Cardiac muscle cell (in vitro differentiated cells and primary cell): Measurements from ENCODE around the gene IQCN. TPM values are rescaled to one million over a fixed set of nuclear protein-coding genes. Genes with fewer than 3 reads are reported as not detected.

ENCODE experiments used
- DNase-seq, 2 donors: peaks; one replicate each; pipeline versions ENCODE4 v3.0.0 to v3.0.0-alpha.2; 2010 to 2017; ENCODE audit warnings: low read depth in 1 of 2, low spot score in 1 of 2
- H3K27ac ChIP-seq: fragments of 200-600 bp; sonication (generic); 2 replicates; pipeline ENCODE4 v1.5.1; 2016
- H3K27me3 ChIP-seq: fragments of 200-600 bp; sonication (generic); 2 replicates; pipeline ENCODE4 v1.6.0; 2016; ENCODE audit warnings: control low read depth
- H3K36me3 ChIP-seq: fragments of 200-600 bp; sonication (generic); 2 replicates; pipeline ENCODE4 v1.5.1; 2016; ENCODE audit warnings: control low read depth
- H3K4me1 ChIP-seq: fragments of 200-600 bp; sonication (generic); 2 replicates; pipeline ENCODE4 v1.8.1; 2017; ENCODE audit warnings: low read depth, mild to moderate bottlenecking, mixed run types
- H3K4me3 ChIP-seq: fragments of 200-600 bp; sonication (generic); 2 replicates; pipeline ENCODE4 v1.5.1; 2016; ENCODE audit warnings: mild to moderate bottlenecking
- H3K9me3 ChIP-seq: fragments of 200-600 bp; sonication (generic); 2 replicates; pipeline ENCODE4 v1.5.1; 2017; ENCODE audit warnings: low read depth, mild to moderate bottlenecking, control low read depth
- polyA plus RNA-seq: library from polyadenylated mRNA; unstranded; fragments of >200 nt; fragmentation: Nextera tagmentation; extraction: Ambion mirVana; gene quantifications from 2 replicates; pipeline ENCODE4 v1.2.1, GENCODE V29; 2016
- total RNA-seq: library from RNA; depleted of rRNA; stranded (reverse); fragments of >200 nt; gene quantifications from 2 replicates; pipeline ENCODE4 v1.2.3, GENCODE V29; 2016
- TF ChIP-seq, protein P1 (sequence below): IDR thresholded peaks from 2 replicates; pipeline ENCODE4 v1.5.1; 2012; ENCODE audit warnings: low read depth, mild to moderate bottlenecking, low read length

Gene IQCN, protein sequence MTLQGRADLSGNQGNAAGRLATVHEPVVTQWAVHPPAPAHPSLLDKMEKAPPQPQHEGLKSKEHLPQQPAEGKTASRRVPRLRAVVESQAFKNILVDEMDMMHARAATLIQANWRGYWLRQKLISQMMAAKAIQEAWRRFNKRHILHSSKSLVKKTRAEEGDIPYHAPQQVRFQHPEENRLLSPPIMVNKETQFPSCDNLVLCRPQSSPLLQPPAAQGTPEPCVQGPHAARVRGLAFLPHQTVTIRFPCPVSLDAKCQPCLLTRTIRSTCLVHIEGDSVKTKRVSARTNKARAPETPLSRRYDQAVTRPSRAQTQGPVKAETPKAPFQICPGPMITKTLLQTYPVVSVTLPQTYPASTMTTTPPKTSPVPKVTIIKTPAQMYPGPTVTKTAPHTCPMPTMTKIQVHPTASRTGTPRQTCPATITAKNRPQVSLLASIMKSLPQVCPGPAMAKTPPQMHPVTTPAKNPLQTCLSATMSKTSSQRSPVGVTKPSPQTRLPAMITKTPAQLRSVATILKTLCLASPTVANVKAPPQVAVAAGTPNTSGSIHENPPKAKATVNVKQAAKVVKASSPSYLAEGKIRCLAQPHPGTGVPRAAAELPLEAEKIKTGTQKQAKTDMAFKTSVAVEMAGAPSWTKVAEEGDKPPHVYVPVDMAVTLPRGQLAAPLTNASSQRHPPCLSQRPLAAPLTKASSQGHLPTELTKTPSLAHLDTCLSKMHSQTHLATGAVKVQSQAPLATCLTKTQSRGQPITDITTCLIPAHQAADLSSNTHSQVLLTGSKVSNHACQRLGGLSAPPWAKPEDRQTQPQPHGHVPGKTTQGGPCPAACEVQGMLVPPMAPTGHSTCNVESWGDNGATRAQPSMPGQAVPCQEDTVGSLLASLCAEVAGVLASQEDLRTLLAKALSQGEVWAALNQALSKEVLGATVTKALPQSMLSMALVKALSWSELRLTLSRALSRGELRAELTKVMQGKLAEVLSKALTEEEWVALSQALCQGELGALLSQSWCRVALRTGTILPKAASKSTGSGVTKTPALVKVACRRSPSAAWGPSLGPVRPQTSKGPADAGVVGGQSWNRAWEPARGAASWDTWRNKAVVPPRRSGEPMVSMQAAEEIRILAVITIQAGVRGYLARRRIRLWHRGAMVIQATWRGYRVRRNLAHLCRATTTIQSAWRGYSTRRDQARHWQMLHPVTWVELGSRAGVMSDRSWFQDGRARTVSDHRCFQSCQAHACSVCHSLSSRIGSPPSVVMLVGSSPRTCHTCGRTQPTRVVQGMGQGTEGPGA (N-terminal part only)
- 2.3 and 3.2 TPM in 2 replicates for total RNA-seq
- 0.38 and 0.72 TPM in 2 replicates for polyA plus RNA-seq

DNA sequence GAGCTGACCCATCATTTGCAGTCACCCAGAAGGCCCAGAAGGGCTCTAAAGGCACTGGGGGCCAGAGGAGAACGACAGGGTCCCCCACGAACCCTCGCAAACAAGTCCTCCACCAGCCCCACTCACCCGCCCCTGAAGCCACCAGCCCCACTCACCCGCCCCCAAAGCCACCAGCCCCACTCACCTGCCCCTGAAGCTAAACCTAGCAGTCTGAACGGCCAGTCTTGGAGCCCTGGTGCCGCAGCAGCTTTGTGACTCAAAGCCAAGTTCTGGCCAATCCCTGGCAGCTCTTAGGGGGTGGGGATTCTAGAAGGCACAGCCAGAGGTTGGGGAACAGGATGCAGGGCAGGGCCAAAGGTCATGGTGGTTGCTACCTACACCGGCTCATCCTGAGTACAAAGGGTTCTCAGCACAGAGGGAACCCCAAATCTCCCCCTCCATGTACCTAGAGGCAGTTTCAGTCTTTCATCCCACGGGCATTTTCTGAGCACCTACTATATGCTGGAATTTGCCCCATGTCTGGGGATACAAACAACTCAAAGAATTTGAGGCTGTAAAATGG, at the start of gene IQCN:
TSS of gene IQCN (minus strand) at position 234 of the 562 bp plus-strand sequence. CDS start 4,974 bp downstream, outside the sequence.
- H3K4me1 ChIP-seq, result no peaks in the 10 kb centered on the region
- no peaks in the 10 kb centered on the region for H3K9me3 ChIP-seq
- peak in 1 of 2 donors; percentile 28 for DNase-seq
- H3K27me3 ChIP-seq, result no peaks in the 10 kb centered on the region
- no peak within 1 kb of the TSS for H3K27ac ChIP-seq
- peaks cover 10% of the 10 kb centered on the region for H3K36me3 ChIP-seq
- TF ChIP-seq, protein P1, sequence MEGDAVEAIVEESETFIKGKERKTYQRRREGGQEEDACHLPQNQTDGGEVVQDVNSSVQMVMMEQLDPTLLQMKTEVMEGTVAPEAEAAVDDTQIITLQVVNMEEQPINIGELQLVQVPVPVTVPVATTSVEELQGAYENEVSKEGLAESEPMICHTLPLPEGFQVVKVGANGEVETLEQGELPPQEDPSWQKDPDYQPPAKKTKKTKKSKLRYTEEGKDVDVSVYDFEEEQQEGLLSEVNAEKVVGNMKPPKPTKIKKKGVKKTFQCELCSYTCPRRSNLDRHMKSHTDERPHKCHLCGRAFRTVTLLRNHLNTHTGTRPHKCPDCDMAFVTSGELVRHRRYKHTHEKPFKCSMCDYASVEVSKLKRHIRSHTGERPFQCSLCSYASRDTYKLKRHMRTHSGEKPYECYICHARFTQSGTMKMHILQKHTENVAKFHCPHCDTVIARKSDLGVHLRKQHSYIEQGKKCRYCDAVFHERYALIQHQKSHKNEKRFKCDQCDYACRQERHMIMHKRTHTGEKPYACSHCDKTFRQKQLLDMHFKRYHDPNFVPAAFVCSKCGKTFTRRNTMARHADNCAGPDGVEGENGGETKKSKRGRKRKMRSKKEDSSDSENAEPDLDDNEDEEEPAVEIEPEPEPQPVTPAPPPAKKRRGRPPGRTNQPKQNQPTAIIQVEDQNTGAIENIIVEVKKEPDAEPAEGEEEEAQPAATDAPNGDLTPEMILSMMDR, result no peak
- no peak within 1 kb of the TSS for H3K4me3 ChIP-seq

DNA sequence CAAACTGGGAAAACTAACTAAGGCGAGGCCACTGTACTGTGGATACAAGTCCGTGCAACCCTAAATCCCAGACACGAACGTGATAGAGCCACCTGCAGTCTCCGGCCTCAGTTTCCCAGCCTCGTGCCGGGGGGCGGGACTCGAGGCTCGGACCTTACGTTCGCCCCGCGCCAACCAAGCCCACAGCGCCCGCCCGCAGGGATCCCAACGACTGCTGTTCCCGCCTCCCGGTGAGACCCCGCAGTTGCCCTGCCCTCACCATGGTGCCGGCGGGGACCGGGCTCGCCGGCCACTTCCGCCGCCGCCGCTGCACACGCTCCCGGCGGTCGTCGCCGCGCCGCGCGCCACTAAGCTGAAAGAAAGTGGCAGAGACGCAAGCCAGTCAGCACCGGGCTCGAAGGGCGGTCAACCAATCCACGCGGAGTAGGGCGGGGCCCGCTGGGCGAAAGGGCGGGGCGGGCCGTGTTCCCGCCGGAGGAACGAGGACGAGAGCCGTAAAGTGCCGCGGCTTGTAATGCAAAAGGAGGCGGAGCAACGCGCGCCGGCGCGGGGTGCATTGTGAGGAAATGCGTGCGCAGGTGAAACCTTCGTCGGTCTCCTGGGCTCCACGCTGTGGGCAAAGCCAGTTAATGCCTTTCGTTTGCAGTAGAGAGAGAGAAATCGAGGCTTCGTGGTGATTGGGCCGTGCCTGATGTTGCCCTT, 48.7 kb upstream of the IQCN start, which contains the start of gene LSM4:
TSS of gene LSM4 (minus strand) at position 318 of the 702 bp plus-strand sequence. CDS start at position 262, 56 bp downstream.
- H3K27ac ChIP-seq, result peak within 1 kb of the TSS; percentile 85
- no peaks in the 10 kb centered on the region for H3K36me3 ChIP-seq
- TF ChIP-seq, protein P1, result no peak
- no peaks in the 10 kb centered on the region for H3K9me3 ChIP-seq
- H3K27me3 ChIP-seq, result no peaks in the 10 kb centered on the region
- DNase-seq, result peak; percentile 98 to 99
- peak within 1 kb of the TSS; percentile 72 for H3K4me3 ChIP-seq
- peaks cover 19% of the 10 kb centered on the region for H3K4me1 ChIP-seq

GRCh38 chr19:18322318-18322758, 48.1 kb upstream of the IQCN start:
- DNase-seq, result peak; percentile 60 to 63
- peak overlapping the region; percentile 84 for H3K27ac ChIP-seq
- peak overlapping the region; percentile 72 for H3K4me3 ChIP-seq
- H3K9me3 ChIP-seq, result no peaks in the 10 kb centered on the region
- H3K36me3 ChIP-seq, result no peaks in the 10 kb centered on the region
- H3K27me3 ChIP-seq, result no peaks in the 10 kb centered on the region
- H3K4me1 ChIP-seq, result peaks cover 19% of the 10 kb centered on the region
- TF ChIP-seq, protein P1, result peak; percentile 24

DNA sequence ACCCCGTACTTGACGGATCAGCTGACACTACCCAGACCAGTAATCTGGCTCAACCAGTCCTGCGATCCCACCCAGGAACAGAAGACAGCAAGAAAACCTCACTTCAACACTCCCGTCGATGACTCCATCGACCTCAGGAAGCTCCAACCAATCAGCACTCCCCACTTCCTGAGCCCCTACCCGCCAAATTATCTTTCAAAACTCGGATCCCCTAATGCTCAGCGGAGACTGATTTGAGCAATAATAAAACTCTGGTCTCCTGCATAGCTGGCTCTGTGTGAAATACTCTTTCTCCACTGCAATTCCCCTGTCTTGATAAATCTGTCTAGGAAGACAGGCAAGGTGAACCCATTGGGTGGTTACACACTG, 47.5 kb upstream of the IQCN start:
- Histone ChIP-seq H3K4me3 (no peak overlapping the region), H3K27ac (peak overlapping the region; percentile 84)
- TF ChIP-seq, protein P1, result no peak

More for the DNA sequence above, 47.5 kb upstream of the IQCN start:
- peak in 1 of 2 donors; percentile 50 for DNase-seq
- Histone ChIP-seq H3K27me3 (no peaks in the 10 kb centered on the region), H3K9me3 (no peaks in the 10 kb centered on the region), H3K36me3 (no peaks in the 10 kb centered on the region), H3K4me1 (peaks cover 19% of the 10 kb centered on the region)
